PC-9 (cell line): ENCODE measurements around the gene TFE3.

Source experiments
- EZH2 ChIP-seq: fragments of 200-600 bp; sonication (generic); IDR thresholded peaks from 2 replicates; pipeline ENCODE4 v1.8.0; 2017; ENCODE audit warnings: antibody characterized with exemption, low read depth
- TF ChIP-seq, protein P1 (sequence below): fragments of 200-600 bp; sonication (generic); conservative IDR thresholded peaks from 2 replicates; pipeline ENCODE4 v1.6.1; 2017; ENCODE audit warnings: mixed run types, antibody characterized with exemption, mild to moderate bottlenecking, moderate library complexity

DNA sequence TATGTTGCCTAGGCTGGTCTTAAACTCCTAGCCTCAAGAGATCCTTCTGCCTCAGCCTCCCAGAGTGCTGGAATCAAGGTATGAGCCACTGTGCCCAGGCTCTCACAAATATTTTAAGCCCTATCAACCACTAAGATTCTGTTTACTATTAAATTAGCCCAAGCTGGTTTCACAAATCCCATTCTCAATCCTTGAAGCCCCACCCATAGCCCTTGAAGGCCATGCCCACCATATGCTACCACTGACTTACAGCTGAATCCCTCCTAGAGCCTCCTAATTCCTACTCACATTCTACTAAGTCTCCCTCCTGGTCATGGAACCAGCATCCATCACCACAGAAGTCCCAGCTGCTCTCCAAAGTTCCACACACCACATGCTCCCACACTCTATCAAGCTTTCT is 50.8 kb downstream of the TFE3 start:
- TF ChIP-seq, protein P1, sequence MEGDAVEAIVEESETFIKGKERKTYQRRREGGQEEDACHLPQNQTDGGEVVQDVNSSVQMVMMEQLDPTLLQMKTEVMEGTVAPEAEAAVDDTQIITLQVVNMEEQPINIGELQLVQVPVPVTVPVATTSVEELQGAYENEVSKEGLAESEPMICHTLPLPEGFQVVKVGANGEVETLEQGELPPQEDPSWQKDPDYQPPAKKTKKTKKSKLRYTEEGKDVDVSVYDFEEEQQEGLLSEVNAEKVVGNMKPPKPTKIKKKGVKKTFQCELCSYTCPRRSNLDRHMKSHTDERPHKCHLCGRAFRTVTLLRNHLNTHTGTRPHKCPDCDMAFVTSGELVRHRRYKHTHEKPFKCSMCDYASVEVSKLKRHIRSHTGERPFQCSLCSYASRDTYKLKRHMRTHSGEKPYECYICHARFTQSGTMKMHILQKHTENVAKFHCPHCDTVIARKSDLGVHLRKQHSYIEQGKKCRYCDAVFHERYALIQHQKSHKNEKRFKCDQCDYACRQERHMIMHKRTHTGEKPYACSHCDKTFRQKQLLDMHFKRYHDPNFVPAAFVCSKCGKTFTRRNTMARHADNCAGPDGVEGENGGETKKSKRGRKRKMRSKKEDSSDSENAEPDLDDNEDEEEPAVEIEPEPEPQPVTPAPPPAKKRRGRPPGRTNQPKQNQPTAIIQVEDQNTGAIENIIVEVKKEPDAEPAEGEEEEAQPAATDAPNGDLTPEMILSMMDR: no peak
- no peak for TF ChIP-seq EZH2
